Testis (tissue), 3 donors: ENCODE results near the gene RCN1. TPM values are rescaled to one million over a fixed set of nuclear protein-coding genes. Genes with fewer than 3 reads are reported as not detected.

Experiments
- DNase-seq: peaks from one replicate; pipeline ENCODE4 v3.0.0-alpha.2; 2019
- H3K27ac ChIP-seq, 2 donors: fragments of 200-600 bp; sonication (generic); one replicate each; pipeline ENCODE4 v1.5.1; 2019
- H3K27me3 ChIP-seq: fragments of 200-600 bp; sonication (generic); one replicate; pipeline ENCODE4 v1.5.1; 2019
- H3K36me3 ChIP-seq: fragments of 200-600 bp; sonication (generic); one replicate; pipeline ENCODE4 v1.5.1; 2017; ENCODE audit warnings: low read depth; ENCODE audit errors: missing control alignments
- H3K4me1 ChIP-seq: fragments of 200-600 bp; sonication (generic); one replicate; pipeline ENCODE4 v1.5.1; 2019
- H3K4me3 ChIP-seq, 2 donors: fragments of 200-600 bp; sonication (generic); one replicate each; pipeline ENCODE4 v1.5.1; 2017 to 2019
- H3K9me3 ChIP-seq: fragments of 200-600 bp; sonication (generic); one replicate; pipeline ENCODE4 v1.5.1; 2017
- POLR2A ChIP-seq: fragments of 450-650 bp; IDR thresholded peaks from one replicate; pipeline ENCODE4 v1.6.1; 2017; ENCODE audit warnings: antibody characterized with exemption, mild to moderate bottlenecking, moderate library complexity
- WGBS, 2 donors: methylation state at CpG; one replicate each; pipeline ENCODE4 v1.1.5; 2018; 5-methylcytosine and 5-hydroxymethylcytosine counted together
- intact Hi-C: fragments of 100-400 bp; cut with DNase I; formaldehyde crosslinking; loops from one replicate; pipeline ENCODE4 v1.15.1; 2023; ENCODE audit warnings: low total_unique reads
- polyA plus RNA-seq: library from polyadenylated mRNA; stranded (reverse); fragments of 350-450 nt; fragmentation: Illumina TruSeq; extraction: RNeasy Lipid Tissue Mini Kit (QIAGEN cat#74804); gene quantifications from one replicate; pipeline ENCODE4 v1.2.3, GENCODE V29; 2014; ENCODE audit warnings: low read depth, low replicate concordance; ENCODE audit not compliant: insufficient read depth
- total RNA-seq, 2 donors: library from RNA; depleted of rRNA; stranded (reverse); fragments of >200 nt; gene quantifications; one replicate each; pipeline ENCODE4 v1.2.3, GENCODE V29; 2016
- TF ChIP-seq, protein P1 (sequence below), 3 experiments: fragments of 450-650 bp in 2 of 3; fragments of 200-600 bp in 1 of 3; sonication (generic) in 1 of 3; IDR thresholded peaks; one replicate each; pipeline ENCODE4 v1.5.1; 2016 to 2019; ENCODE audit warnings: antibody characterized with exemption in 3 of 3, mild to moderate bottlenecking in 2 of 3, moderate library complexity in 1 of 3

RCN1 gene
- total and polyA plus RNA-seq, 3 donors from 2014 or later = 44.4 to 82.6 (median 47.3) TPM

DNA sequence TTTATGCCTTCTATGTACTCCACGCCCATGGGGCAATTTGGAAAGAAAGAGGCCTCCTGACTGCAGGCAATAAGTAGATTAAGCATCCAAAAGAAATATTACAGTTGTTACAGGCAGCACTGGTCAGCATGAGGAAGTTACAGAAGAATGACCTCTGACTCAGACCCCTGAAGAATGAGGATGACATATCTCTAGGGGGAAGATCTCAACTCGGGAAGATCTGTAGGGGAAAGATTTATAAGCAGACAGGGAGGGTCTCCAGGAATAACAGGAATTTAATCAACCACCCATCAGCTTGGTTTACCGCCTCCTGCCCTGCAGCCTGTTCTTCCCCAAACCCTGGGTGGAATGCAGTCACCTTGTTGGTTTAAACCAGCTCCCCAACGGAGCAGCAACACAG, 58.0 kb downstream of the RCN1 start:
- Histone ChIP-seq H3K36me3 (no peaks in the 10 kb centered on the region), H3K9me3 (no peaks in the 10 kb centered on the region), H3K27ac (no peak overlapping the region), H3K4me3 (no peak overlapping the region), H3K27me3 (no peaks in the 10 kb centered on the region), H3K4me1 (no peaks in the 10 kb centered on the region)
- no peak for TF ChIP-seq POLR2A
- TF ChIP-seq, protein P1, sequence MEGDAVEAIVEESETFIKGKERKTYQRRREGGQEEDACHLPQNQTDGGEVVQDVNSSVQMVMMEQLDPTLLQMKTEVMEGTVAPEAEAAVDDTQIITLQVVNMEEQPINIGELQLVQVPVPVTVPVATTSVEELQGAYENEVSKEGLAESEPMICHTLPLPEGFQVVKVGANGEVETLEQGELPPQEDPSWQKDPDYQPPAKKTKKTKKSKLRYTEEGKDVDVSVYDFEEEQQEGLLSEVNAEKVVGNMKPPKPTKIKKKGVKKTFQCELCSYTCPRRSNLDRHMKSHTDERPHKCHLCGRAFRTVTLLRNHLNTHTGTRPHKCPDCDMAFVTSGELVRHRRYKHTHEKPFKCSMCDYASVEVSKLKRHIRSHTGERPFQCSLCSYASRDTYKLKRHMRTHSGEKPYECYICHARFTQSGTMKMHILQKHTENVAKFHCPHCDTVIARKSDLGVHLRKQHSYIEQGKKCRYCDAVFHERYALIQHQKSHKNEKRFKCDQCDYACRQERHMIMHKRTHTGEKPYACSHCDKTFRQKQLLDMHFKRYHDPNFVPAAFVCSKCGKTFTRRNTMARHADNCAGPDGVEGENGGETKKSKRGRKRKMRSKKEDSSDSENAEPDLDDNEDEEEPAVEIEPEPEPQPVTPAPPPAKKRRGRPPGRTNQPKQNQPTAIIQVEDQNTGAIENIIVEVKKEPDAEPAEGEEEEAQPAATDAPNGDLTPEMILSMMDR (IDR thresholded peaks at IDR 0.05) = no peak
- 58 to 67% methylated on average over 4 of the region's 4 CpGs for WGBS, 2 donors
- DNase-seq = no peak
- intact Hi-C loops = no loop called here

DNA sequence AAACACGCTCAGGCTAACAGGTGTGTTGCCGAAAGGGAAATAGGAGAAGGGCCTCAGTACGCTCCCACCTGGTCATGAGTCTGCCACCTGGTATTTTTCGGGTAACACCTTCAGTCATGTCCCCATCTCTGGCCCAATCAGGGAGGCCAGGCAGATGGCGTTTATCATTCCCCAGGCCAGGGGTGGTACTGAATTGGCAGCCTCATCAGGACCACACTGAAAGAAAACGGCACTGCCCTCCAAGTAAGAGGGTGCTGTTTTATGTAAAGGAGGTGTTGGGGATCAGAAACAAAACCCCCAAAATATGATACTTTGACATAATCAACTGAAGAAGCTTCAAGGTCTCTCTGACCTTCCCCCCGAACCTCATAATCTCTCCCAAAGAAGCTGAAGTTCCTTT, 58.9 kb downstream of the RCN1 start:
- H3K36me3 ChIP-seq = no peaks in the 10 kb centered on the region
- 87% methylated on average over 6 to 7 of the region's 7 CpGs for whole genome bisulfite sequencing, 2 donors
- H3K27ac ChIP-seq = no peak overlapping the region
- H3K9me3 ChIP-seq = no peaks in the 10 kb centered on the region
- intact Hi-C loops = no loop called here
- no peak for DNase-seq
- TF ChIP-seq, protein P1 (IDR thresholded peaks at IDR 0.05) = no peak
- TF ChIP-seq POLR2A = no peak
- no peak overlapping the region for H3K4me3 ChIP-seq
- H3K4me1 ChIP-seq = no peaks in the 10 kb centered on the region
- H3K27me3 ChIP-seq = no peaks in the 10 kb centered on the region

DNA sequence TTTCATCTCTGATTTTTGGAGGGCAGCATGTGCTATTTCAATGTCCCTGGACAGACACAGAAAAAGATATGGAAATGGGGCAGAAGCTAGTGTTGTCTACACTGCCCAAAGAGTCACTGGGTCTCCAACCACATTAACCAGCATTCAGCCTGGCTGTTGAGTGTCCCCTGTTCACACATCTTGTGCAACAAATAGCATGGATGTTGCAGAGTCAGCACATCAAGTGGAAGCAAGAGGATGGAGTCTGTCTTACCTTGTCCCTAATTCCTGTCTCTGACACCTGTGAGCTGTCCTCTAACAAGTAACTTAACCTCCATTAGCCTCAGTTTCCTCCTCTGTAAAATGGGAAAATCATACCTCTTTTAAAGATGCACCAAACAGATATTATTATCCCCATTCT, 60.2 kb downstream of the RCN1 start:
- intact Hi-C loops = no loop called here

DNA sequence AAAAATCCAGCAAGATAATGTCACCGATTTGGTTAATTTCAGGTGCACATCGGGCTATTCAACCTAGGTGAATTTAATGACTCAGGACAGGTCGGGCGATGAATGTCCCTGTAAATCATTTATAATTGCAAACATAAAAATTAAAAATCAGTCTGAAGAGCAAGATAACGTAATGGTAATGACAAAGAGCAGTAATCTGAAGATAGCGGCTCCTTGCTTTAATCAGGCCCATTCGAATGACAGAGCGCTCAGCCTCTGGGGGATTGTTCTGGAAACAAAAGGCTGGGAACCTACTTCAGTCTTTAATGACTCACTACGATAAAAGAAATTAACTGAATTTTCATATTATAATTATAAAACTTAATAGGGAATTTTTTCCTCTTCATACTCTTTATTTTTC, 61.3 kb downstream of the RCN1 start:
- Histone ChIP-seq H3K27ac (no peak overlapping the region), H3K36me3 (no peaks in the 10 kb centered on the region), H3K4me3 (no peak overlapping the region), H3K9me3 (no peaks in the 10 kb centered on the region), H3K27me3 (no peaks in the 10 kb centered on the region), H3K4me1 (no peaks in the 10 kb centered on the region)
- intact Hi-C loops = no loop called here
- DNase-seq = no peak
- WGBS, 2 donors = 62 to 66% methylated on average over 9 of the region's 9 CpGs
- TF ChIP-seq, protein P1 (IDR thresholded peaks at IDR 0.05) = no peak
- no peak for TF ChIP-seq POLR2A

More for the DNA sequence above, 60.2 kb downstream of the RCN1 start:
- TF ChIP-seq POLR2A = no peak
- TF ChIP-seq, protein P1 (IDR thresholded peaks at IDR 0.05) = no peak
- Histone ChIP-seq H3K4me1 (no peaks in the 10 kb centered on the region), H3K27me3 (no peaks in the 10 kb centered on the region), H3K9me3 (no peaks in the 10 kb centered on the region), H3K36me3 (no peaks in the 10 kb centered on the region), H3K27ac (no peak overlapping the region), H3K4me3 (no peak overlapping the region)
- DNase-seq = no peak

- DNase-seq = no peak
- Histone ChIP-seq H3K9me3 (no peaks in the 10 kb centered on the region), H3K36me3 (no peaks in the 10 kb centered on the region), H3K27ac (no peak overlapping the region), H3K4me1 (no peaks in the 10 kb centered on the region), H3K4me3 (no peak overlapping the region), H3K27me3 (no peaks in the 10 kb centered on the region)
- intact Hi-C loops = no loop called here
- 51 to 56% methylated on average over 3 of the region's 3 CpGs for WGBS, 2 donors
- TF ChIP-seq POLR2A = no peak
- TF ChIP-seq, protein P1 (IDR thresholded peaks at IDR 0.05) = no peak
Observed at GRCh38 chr11:32152821-32153220, 61.9 kb downstream of the RCN1 start.
